A673 (cell line): ENCODE results near the gene CD86. TPM values are rescaled to one million over a fixed set of nuclear protein-coding genes. Genes with fewer than 3 reads are reported as not detected.

Experiments
- BruUV-seq: library from RNA; stranded (reverse); fragments of 400-500 nt; replicated peaks from 2 replicates; lab custom pipeline; 2021; lab: Mats Ljungman, UMichigan
- CTCF ChIA-PET: fragments of 300-600 bp; sonication (Branson Sonifier 250); formaldehyde crosslinking; loops from one replicate; lab custom pipeline; 2022; ENCODE audit warnings: antibody characterized with exemption; lab: Charles Lee
- POLR2A ChIA-PET: fragments of 300-600 bp; sonication (Branson Sonifier 250); formaldehyde crosslinking; loops from one replicate; lab custom pipeline; 2022; ENCODE audit warnings: antibody characterized with exemption; ENCODE audit not compliant: low non-redundant PET; lab: Charles Lee
- DNase-seq: peaks from one replicate; pipeline ENCODE4 v3.0.0-alpha.2; 2015; ENCODE audit warnings: low spot score
- H3K27ac ChIP-seq: fragments of 200-600 bp; sonication (generic); 2 replicates; pipeline ENCODE4 v1.5.1; 2016; ENCODE audit warnings: mixed run types, low read depth, mild to moderate bottlenecking, mixed read lengths, antibody characterized with exemption, low read length; ENCODE audit not compliant: poor library complexity, severe bottlenecking
- H3K27me3 ChIP-seq: fragments of 200-600 bp; sonication (generic); replicated peaks from 2 replicates; pipeline ENCODE4 v1.6.1; 2017; ENCODE audit warnings: mixed run types, low read depth, mild to moderate bottlenecking, mixed read lengths, antibody characterized with exemption, low read length; ENCODE audit not compliant: insufficient read depth, poor library complexity
- H3K36me3 ChIP-seq: fragments of 200-600 bp; sonication (generic); 2 replicates; pipeline ENCODE4 v1.6.1; 2016; ENCODE audit warnings: mixed run types, mild to moderate bottlenecking, mixed read lengths, antibody characterized with exemption, low read length; ENCODE audit not compliant: insufficient read depth, poor library complexity, severe bottlenecking
- H3K4me1 ChIP-seq: fragments of 200-600 bp; sonication (generic); 2 replicates; pipeline ENCODE4 v1.6.1; 2017; ENCODE audit warnings: mixed run types, mild to moderate bottlenecking, mixed read lengths, antibody characterized with exemption, low read length; ENCODE audit not compliant: insufficient read depth, poor library complexity, severe bottlenecking
- H3K4me3 ChIP-seq: fragments of 200-600 bp; sonication (generic); 2 replicates; pipeline ENCODE4 v1.5.1; 2016; ENCODE audit warnings: low read depth, mixed run types, mild to moderate bottlenecking, mixed read lengths, low read length; ENCODE audit not compliant: poor library complexity, severe bottlenecking
- H3K9me3 ChIP-seq: fragments of 200-600 bp; sonication (generic); 2 replicates; pipeline ENCODE4 v1.6.1; 2016; ENCODE audit warnings: mixed run types, low read depth, mild to moderate bottlenecking, mixed read lengths, antibody characterized with exemption, low read length; ENCODE audit not compliant: poor library complexity, severe bottlenecking
- EZH2 ChIP-seq: fragments of 200-600 bp; sonication (generic); IDR thresholded peaks from 2 replicates; pipeline ENCODE4 v1.6.1; 2017; ENCODE audit warnings: borderline replicate concordance, low read depth, mild to moderate bottlenecking, mixed read lengths, antibody characterized with exemption, low read length; ENCODE audit not compliant: poor library complexity, severe bottlenecking
- intact Hi-C: fragments of 100-400 bp; cut with micrococcal nuclease; formaldehyde crosslinking; loops from one replicate; pipeline ENCODE4 v1.10.0; 2022; ENCODE audit not compliant: unreplicated experiment
- total RNA-seq: library from RNA; stranded (reverse); gene quantifications from 2 replicates; pipeline ENCODE4 v1.2.3, GENCODE V29; 2021
- TF ChIP-seq, protein P1 (sequence below): fragments of 300-800, 200-600 bp; sonication (generic); conservative IDR thresholded peaks from 2 replicates; pipeline ENCODE4 v1.5.1; 2017; ENCODE audit warnings: low read depth, mild to moderate bottlenecking, antibody characterized with exemption, low read length, moderate library complexity, mixed read lengths

Gene CD86
- total RNA-seq, 1 experiment from 2014 or later = not detected

DNA sequence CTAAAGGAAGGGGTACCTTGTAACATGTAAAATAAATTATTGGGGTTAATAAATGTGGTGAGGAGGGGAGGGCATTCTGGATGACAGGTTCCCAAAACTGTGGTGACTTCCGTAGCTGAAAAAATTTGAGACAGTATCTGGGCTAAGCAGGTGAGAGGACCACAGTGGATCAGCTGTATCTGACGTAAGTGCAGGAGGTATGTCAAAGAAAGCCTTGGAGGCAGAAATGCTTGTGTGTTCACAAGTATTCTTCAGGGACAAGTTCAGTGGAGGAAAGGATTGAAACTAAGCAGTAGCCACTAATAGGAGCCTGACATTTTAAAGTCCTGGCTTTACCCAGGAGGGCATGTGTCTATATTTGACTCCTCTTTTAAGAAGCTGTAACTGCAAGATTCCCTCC is 52.0 kb downstream of the CD86 start:
- no peak overlapping the region for H3K4me3 ChIP-seq
- DNase-seq = no peak
- H3K9me3 ChIP-seq = no peaks in the 10 kb centered on the region
- no TSS peak for BruUV-seq
- no peak overlapping the region for H3K27ac ChIP-seq
- ChIA-PET CTCF (no interaction called here), POLR2A (no interaction called here)
- no peaks in the 10 kb centered on the region for H3K4me1 ChIP-seq
- no peaks in the 10 kb centered on the region for H3K36me3 ChIP-seq
- TF ChIP-seq, protein P1, sequence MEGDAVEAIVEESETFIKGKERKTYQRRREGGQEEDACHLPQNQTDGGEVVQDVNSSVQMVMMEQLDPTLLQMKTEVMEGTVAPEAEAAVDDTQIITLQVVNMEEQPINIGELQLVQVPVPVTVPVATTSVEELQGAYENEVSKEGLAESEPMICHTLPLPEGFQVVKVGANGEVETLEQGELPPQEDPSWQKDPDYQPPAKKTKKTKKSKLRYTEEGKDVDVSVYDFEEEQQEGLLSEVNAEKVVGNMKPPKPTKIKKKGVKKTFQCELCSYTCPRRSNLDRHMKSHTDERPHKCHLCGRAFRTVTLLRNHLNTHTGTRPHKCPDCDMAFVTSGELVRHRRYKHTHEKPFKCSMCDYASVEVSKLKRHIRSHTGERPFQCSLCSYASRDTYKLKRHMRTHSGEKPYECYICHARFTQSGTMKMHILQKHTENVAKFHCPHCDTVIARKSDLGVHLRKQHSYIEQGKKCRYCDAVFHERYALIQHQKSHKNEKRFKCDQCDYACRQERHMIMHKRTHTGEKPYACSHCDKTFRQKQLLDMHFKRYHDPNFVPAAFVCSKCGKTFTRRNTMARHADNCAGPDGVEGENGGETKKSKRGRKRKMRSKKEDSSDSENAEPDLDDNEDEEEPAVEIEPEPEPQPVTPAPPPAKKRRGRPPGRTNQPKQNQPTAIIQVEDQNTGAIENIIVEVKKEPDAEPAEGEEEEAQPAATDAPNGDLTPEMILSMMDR = no peak
- TF ChIP-seq EZH2 = no peak
- intact Hi-C loops = no loop called here
- no peaks in the 10 kb centered on the region for H3K27me3 ChIP-seq

DNA sequence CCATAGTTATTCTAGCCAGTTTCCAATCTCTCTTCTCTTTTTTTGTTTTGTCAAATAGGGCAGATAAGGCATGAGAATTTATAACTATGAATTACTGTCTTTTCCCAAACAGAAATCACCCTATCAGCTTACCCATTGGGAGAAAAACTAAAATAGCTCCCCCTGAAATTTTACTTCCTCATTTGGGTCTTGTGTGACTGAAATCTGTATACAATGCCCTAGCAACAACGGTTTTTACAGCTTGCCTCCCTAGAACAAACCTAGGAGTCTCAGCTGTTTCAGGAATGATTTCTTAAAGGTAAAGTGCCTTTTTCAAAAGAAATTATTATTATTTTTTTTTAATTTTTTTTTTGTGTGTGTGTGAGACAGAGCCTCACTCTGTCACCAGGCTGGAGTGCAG is 56.8 kb downstream of the CD86 start:
- CTCF ChIA-PET = no interaction called here
- DNase-seq = no peak
- no peaks in the 10 kb centered on the region for H3K36me3 ChIP-seq
- TF ChIP-seq, protein P1 = no peak
- no peak for TF ChIP-seq EZH2
- no TSS peak for BruUV-seq
- no peaks in the 10 kb centered on the region for H3K4me1 ChIP-seq
- no peak overlapping the region for H3K4me3 ChIP-seq
- no peaks in the 10 kb centered on the region for H3K27me3 ChIP-seq
- no peaks in the 10 kb centered on the region for H3K9me3 ChIP-seq
- intact Hi-C loops = no loop called here
- POLR2A ChIA-PET = no interaction called here
- H3K27ac ChIP-seq = no peak overlapping the region

DNA sequence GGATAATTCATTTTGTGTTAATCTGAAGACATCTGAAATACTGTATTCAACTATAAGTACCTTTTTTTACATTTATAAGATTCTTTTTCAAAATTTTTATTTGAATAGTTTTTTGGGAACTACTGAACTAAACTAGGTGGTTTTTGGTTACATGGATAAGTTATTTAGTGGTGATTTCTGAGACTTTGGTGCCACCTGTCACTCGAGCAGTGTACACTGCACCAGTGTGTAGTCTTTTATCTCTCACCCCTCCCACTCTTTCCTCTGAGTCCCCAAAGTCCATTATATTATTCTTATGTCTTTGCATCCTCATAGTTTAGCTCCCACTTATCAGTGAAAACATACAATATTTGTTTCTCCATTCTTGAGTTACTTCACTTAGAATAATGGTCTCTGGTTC is 57.6 kb downstream of the CD86 start:
- BruUV-seq = no TSS peak
- Histone ChIP-seq H3K27me3 (no peaks in the 10 kb centered on the region), H3K36me3 (no peaks in the 10 kb centered on the region), H3K4me1 (no peaks in the 10 kb centered on the region), H3K4me3 (no peak overlapping the region), H3K9me3 (no peaks in the 10 kb centered on the region), H3K27ac (no peak overlapping the region)
- intact Hi-C loops = no loop called here
- DNase-seq = no peak
- ChIA-PET POLR2A (no interaction called here), CTCF (no interaction called here)
- TF ChIP-seq EZH2 = no peak
- TF ChIP-seq, protein P1 = no peak
